Activated CD8-positive, alpha-beta T cell treated with anti-CD3 and anti-CD28 coated beads for 36 hours (primary cell): ENCODE data around the gene FGB. TPM values are rescaled to one million over a fixed set of nuclear protein-coding genes. Genes with fewer than 3 reads are reported as not detected.

Experiments used
- ATAC-seq: fragments of 200-7000 bp; cut with Tn5 transposase; one replicate; pipeline ENCODE4 v1.10.0; 2021; ENCODE audit warnings: mild to moderate bottlenecking, moderate library complexity
- CTCF ChIA-PET: fragments of 350-600 bp; sonication (Branson Sonifier 250); formaldehyde crosslinking; loops from one replicate; lab custom pipeline; 2021; ENCODE audit warnings: antibody characterized with exemption; lab: Charles Lee
- POLR2A ChIA-PET: fragments of 350-600 bp; sonication (Branson Sonifier 250); formaldehyde crosslinking; loops from one replicate; lab custom pipeline; 2021; ENCODE audit warnings: antibody characterized with exemption; lab: Charles Lee
- DNase-seq: peaks from one replicate; pipeline ENCODE4 v3.0.0-alpha.2; 2020
- H3K27ac Mint-ChIP-seq: one replicate; pipeline ENCODE4 v1.8.0; 2021; ENCODE audit warnings: mild to moderate bottlenecking, mixed read lengths
- H3K27me3 Mint-ChIP-seq: one replicate; pipeline ENCODE4 v1.8.0; 2021; ENCODE audit warnings: mixed read lengths
- H3K36me3 Mint-ChIP-seq: one replicate; pipeline ENCODE4 v1.8.0; 2021; ENCODE audit warnings: low read depth, mixed read lengths
- H3K4me1 Mint-ChIP-seq: one replicate; pipeline ENCODE4 v1.8.0; 2021; ENCODE audit warnings: low read depth, mixed read lengths
- H3K4me3 Mint-ChIP-seq: one replicate; pipeline ENCODE4 v1.8.0; 2021; ENCODE audit warnings: mild to moderate bottlenecking, moderate library complexity, mixed read lengths
- H3K9me3 Mint-ChIP-seq: one replicate; pipeline ENCODE4 v1.8.0; 2021; ENCODE audit warnings: mixed read lengths
- CTCF ChIP-seq: fragments of 200-600 bp; IDR thresholded peaks from one replicate; pipeline ENCODE4 v1.8.0; 2022; ENCODE audit warnings: antibody characterized with exemption, mild to moderate bottlenecking
- intact Hi-C: fragments of 100-400 bp; cut with micrococcal nuclease; formaldehyde crosslinking; loops from one replicate; pipeline ENCODE4 v1.10.0; 2022
- total RNA-seq, 2 experiments: library from RNA; stranded (reverse); gene quantifications; one replicate each; pipeline ENCODE4 v1.2.3, GENCODE V29; 2021

The FGB gene
- not detected for total RNA-seq

GRCh38 chr4:154562697-154563254, at the start of gene FGB:
Gene FGB (plus strand): TSS chr4:154563011. CDS start chr4:154563019, 8 bp downstream.
- CTCF ChIA-PET, result interaction anchor here (1.2 kb wide), 1 partner anchor 56 kb away, joined by 5 read pairs; no protein-coding TSS in a partner anchor
- Mint-ChIP-seq H3K4me1 (no peaks in the 10 kb centered on the region), H3K9me3 (no peaks in the 10 kb centered on the region), H3K27me3 (peaks cover 3% of the 10 kb centered on the region), H3K4me3 (no peak within 1 kb of the TSS), H3K27ac (no peak within 1 kb of the TSS), H3K36me3 (no peaks in the 10 kb centered on the region)
- DNase-seq (no peak), ATAC-seq (no peak)
- POLR2A ChIA-PET, result no interaction called here
- intact Hi-C loops, result no loop called here
- no peak for TF ChIP-seq CTCF

- DNase-seq (no peak), ATAC-seq (no peak)
- intact Hi-C loops, result no loop called here
- no peaks in the 10 kb centered on the region for H3K9me3 Mint-ChIP-seq
- no peak overlapping the region for H3K27ac Mint-ChIP-seq
- H3K4me3 Mint-ChIP-seq, result no peak overlapping the region
- peaks cover 32% of the 10 kb centered on the region for H3K27me3 Mint-ChIP-seq
- no peaks in the 10 kb centered on the region for H3K36me3 Mint-ChIP-seq
- ChIA-PET CTCF (interaction anchor here (1.1 to 3.2 kb wide), 3 partner anchors 10 to 102 kb away, joined by 3 to 14 read pairs (median 3); no protein-coding TSS in a partner anchor), POLR2A (no interaction called here)
- no peak for TF ChIP-seq CTCF
- H3K4me1 Mint-ChIP-seq, result no peaks in the 10 kb centered on the region
These were observed 46.3 kb upstream of the FGB start for GRCh38 chr4:154516318-154517029.

- intact Hi-C loops, result no loop called here
- no peaks in the 10 kb centered on the region for H3K4me1 Mint-ChIP-seq
These were observed 45.2 kb upstream of the FGB start for GRCh38 chr4:154517591-154517990.

GRCh38 chr4:154519214-154519613, 43.6 kb upstream of the FGB start:
- CTCF ChIA-PET, result no interaction called here
- Mint-ChIP-seq H3K4me1 (no peaks in the 10 kb centered on the region), H3K36me3 (no peaks in the 10 kb centered on the region), H3K4me3 (no peak overlapping the region), H3K9me3 (no peaks in the 10 kb centered on the region), H3K27me3 (peaks cover 32% of the 10 kb centered on the region), H3K27ac (no peak overlapping the region)
- DNase-seq (no peak), ATAC-seq (no peak)
- intact Hi-C loops, result no loop called here
- POLR2A ChIA-PET, result interaction anchor here (0.6 kb wide), 1 partner anchor 41 kb away, joined by 3 read pairs; no protein-coding TSS in a partner anchor
- TF ChIP-seq CTCF, result no peak

More at GRCh38 chr4:154517591-154517990, 45.2 kb upstream of the FGB start:
- ATAC-seq (no peak), DNase-seq (no peak)
- H3K4me3 Mint-ChIP-seq, result no peak overlapping the region
- CTCF ChIA-PET, result interaction anchor here (3.2 kb wide), 1 partner anchor 11 kb away, joined by 14 read pairs; no protein-coding TSS in a partner anchor
- no peaks in the 10 kb centered on the region for H3K9me3 Mint-ChIP-seq
- POLR2A ChIA-PET, result no interaction called here
- H3K27ac Mint-ChIP-seq, result no peak overlapping the region
- TF ChIP-seq CTCF, result no peak
- peaks cover 32% of the 10 kb centered on the region for H3K27me3 Mint-ChIP-seq
- no peaks in the 10 kb centered on the region for H3K36me3 Mint-ChIP-seq

- ATAC-seq (no peak), DNase-seq (no peak)
- TF ChIP-seq CTCF, result no peak
- H3K27me3 Mint-ChIP-seq, result peaks cover 44% of the 10 kb centered on the region
- no peak overlapping the region for H3K27ac Mint-ChIP-seq
- intact Hi-C loops, result no loop called here
- H3K4me1 Mint-ChIP-seq, result no peaks in the 10 kb centered on the region
- POLR2A ChIA-PET, result no interaction called here
- no peaks in the 10 kb centered on the region for H3K36me3 Mint-ChIP-seq
- CTCF ChIA-PET, result interaction anchor here (0.6 kb wide), 1 partner anchor 781 kb away, joined by 3 read pairs; no protein-coding TSS in a partner anchor
- H3K9me3 Mint-ChIP-seq, result no peaks in the 10 kb centered on the region
- H3K4me3 Mint-ChIP-seq, result no peak overlapping the region
These were observed 41.2 kb upstream of the FGB start for GRCh38 chr4:154521607-154522006.
